Measurements from ENCODE around the gene UFD1. TPM values are rescaled to one million over a fixed set of nuclear protein-coding genes. Genes with fewer than 3 reads are reported as not detected.

The UFD1 gene
- total and polyA plus RNA-seq, 7 experiments from 2014 or later = 46.8 to 87.8 (median 71.8) TPM

DNA sequence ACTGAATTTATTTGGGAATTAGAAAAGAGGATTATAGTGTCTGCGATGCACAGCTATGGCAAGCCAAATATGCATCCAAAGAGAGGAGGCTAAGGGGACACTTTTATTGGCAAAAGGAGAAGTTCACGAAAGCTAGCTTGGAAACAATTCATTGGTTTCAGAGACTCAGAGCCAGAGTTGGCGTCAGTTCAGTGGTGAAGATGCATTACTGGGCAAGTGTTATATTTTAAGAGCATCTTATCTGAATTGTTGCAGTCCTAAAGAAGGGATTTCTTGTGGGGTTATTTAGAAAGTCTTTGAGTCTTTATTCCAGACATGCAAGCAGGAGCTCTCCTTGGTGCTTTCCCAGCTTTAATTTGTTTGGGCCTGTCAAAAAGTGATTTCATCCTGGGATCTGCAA, 30.2 kb upstream of the UFD1 start:
- POLR2A ChIA-PET = no interaction called here
- DNase-seq (no peak), ATAC-seq (no peak)
- H3K4me3 ChIP-seq (ENCODE audit: low read length) = no peak overlapping the region
- CTCF ChIA-PET = no interaction called here
- Mint-ChIP-seq H3K27me3 (no peaks in the 10 kb centered on the region), H3K4me3 (no peak overlapping the region), H3K27ac (no peak overlapping the region), H3K9me3 (peaks cover 0 to 10% (median 5%) of the 10 kb centered on the region in 11 donors), H3K4me1 (peaks cover 14 to 24% (median 18%) of the 10 kb centered on the region in 7 donors), H3K36me3 (peaks cover 0 to 23% (median 6%) of the 10 kb centered on the region in 5 donors)
- H3K27me3 ChIP-seq (ENCODE audit: control insufficient read depth in 2 of 2, insufficient read depth in 2 of 2, low read length in 2 of 2) = no peaks in the 10 kb centered on the region
- H3K9me3 ChIP-seq (ENCODE audit: control insufficient read depth in 2 of 3, low read length in 3 of 3) = no peaks in the 10 kb centered on the region
- H3K4me1 ChIP-seq (ENCODE audit: control insufficient read depth in 2 of 2, insufficient read depth in 2 of 2, low read length in 2 of 2) = peaks cover 0 to 16% of the 10 kb centered on the region in 2 donors
- H3K36me3 ChIP-seq (ENCODE audit: control insufficient read depth in 2 of 3, insufficient read depth in 3 of 3, low read length in 3 of 3) = no peaks in the 10 kb centered on the region
- no peak overlapping the region for H3K27ac ChIP-seq (ENCODE audit: low read depth, low read length)
- intact Hi-C loops (cut with micrococcal nuclease) = no loop called here

- H3K27me3 Mint-ChIP-seq = no peaks in the 10 kb centered on the region
- DNase-seq (no peak), ATAC-seq (no peak)
- intact Hi-C loops (cut with micrococcal nuclease) = no loop called here
- H3K9me3 ChIP-seq (ENCODE audit: control insufficient read depth in 2 of 3, low read length in 3 of 3) = no peaks in the 10 kb centered on the region
- no peaks in the 10 kb centered on the region for H3K27me3 ChIP-seq (ENCODE audit: control insufficient read depth in 2 of 2, insufficient read depth in 2 of 2, low read length in 2 of 2)
- POLR2A ChIA-PET = no interaction called here
- no peak overlapping the region for H3K4me3 Mint-ChIP-seq
- no peaks in the 10 kb centered on the region for H3K36me3 ChIP-seq (ENCODE audit: control insufficient read depth in 2 of 3, insufficient read depth in 3 of 3, low read length in 3 of 3)
- H3K27ac ChIP-seq (ENCODE audit: low read depth, low read length) = no peak overlapping the region
- H3K4me1 ChIP-seq (ENCODE audit: control insufficient read depth in 2 of 2, insufficient read depth in 2 of 2, low read length in 2 of 2) = peaks cover 0 to 16% of the 10 kb centered on the region in 2 donors
- no peak overlapping the region for H3K4me3 ChIP-seq (ENCODE audit: low read length)
- CTCF ChIA-PET = interaction anchor here (1.3 kb wide), 1 partner anchor 122 kb away, joined by 3 read pairs; no protein-coding TSS in a partner anchor
- H3K27ac Mint-ChIP-seq = no peak overlapping the region
- H3K4me1 Mint-ChIP-seq = peaks cover 14 to 24% (median 18%) of the 10 kb centered on the region in 7 donors
- peaks cover 0 to 14% (median 0%) of the 10 kb centered on the region in 5 donors for H3K36me3 Mint-ChIP-seq
- peaks cover 0 to under 1% (median 0%) of the 10 kb centered on the region in 11 donors for H3K9me3 Mint-ChIP-seq
These were observed 29.2 kb upstream of the UFD1 start for GRCh38 chr22:19508024-19508776.

DNA sequence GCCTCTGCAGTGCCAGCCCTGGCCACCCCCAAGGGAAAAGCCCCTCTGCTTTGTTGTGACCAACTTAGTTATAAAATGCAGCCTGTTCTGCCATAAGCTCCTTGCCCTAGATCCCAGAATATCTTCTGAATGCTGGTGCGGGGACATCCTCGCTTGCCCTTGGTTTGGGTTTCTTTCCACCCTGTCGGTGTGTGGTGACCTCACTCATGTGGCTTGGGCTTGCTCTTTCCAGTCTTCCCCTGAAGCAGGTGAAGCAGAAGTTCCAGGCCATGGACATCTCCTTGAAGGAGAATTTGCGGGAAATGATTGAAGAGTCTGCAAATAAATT, 28.5 kb upstream of the UFD1 start:
- no peak overlapping the region for H3K4me3 ChIP-seq (ENCODE audit: low read length)
- H3K4me1 ChIP-seq (ENCODE audit: control insufficient read depth in 2 of 2, insufficient read depth in 2 of 2, low read length in 2 of 2) = peaks cover 0 to 16% of the 10 kb centered on the region in 2 donors
- H3K27me3 Mint-ChIP-seq = no peaks in the 10 kb centered on the region
- POLR2A ChIA-PET = no interaction called here
- H3K36me3 ChIP-seq (ENCODE audit: control insufficient read depth in 2 of 3, insufficient read depth in 3 of 3, low read length in 3 of 3) = no peaks in the 10 kb centered on the region
- CTCF ChIA-PET = interaction anchor here (1.3 kb wide), 1 partner anchor 122 kb away, joined by 3 read pairs; no protein-coding TSS in a partner anchor
- H3K4me3 Mint-ChIP-seq = no peak overlapping the region
- intact Hi-C loops (cut with micrococcal nuclease) = no loop called here
- no peaks in the 10 kb centered on the region for H3K9me3 Mint-ChIP-seq
- H3K27ac ChIP-seq (ENCODE audit: low read depth, low read length) = no peak overlapping the region
- H3K27me3 ChIP-seq (ENCODE audit: control insufficient read depth in 2 of 2, insufficient read depth in 2 of 2, low read length in 2 of 2) = no peaks in the 10 kb centered on the region
- peaks cover 14 to 24% (median 18%) of the 10 kb centered on the region in 7 donors for H3K4me1 Mint-ChIP-seq
- ATAC-seq (no peak), DNase-seq (no peak)
- no peaks in the 10 kb centered on the region for H3K9me3 ChIP-seq (ENCODE audit: control insufficient read depth in 2 of 3, low read length in 3 of 3)
- H3K36me3 Mint-ChIP-seq = peaks cover 0 to 11% (median 0%) of the 10 kb centered on the region in 5 donors
- peak overlapping the region in 1 of 9 donors; percentile 43 for H3K27ac Mint-ChIP-seq

- peak overlapping the region in 5 of 9 donors; percentile 53 to 81 (median 62) for H3K27ac Mint-ChIP-seq
- no peaks in the 10 kb centered on the region for H3K9me3 Mint-ChIP-seq
- no peaks in the 10 kb centered on the region for H3K27me3 ChIP-seq (ENCODE audit: control insufficient read depth in 2 of 2, insufficient read depth in 2 of 2, low read length in 2 of 2)
- peaks cover 0 to 16% of the 10 kb centered on the region in 2 donors for H3K4me1 ChIP-seq (ENCODE audit: control insufficient read depth in 2 of 2, insufficient read depth in 2 of 2, low read length in 2 of 2)
- H3K4me3 ChIP-seq (ENCODE audit: low read length) = no peak overlapping the region
- intact Hi-C loops (cut with micrococcal nuclease) = no loop called here
- no peaks in the 10 kb centered on the region for H3K36me3 ChIP-seq (ENCODE audit: control insufficient read depth in 2 of 3, insufficient read depth in 3 of 3, low read length in 3 of 3)
- H3K4me3 Mint-ChIP-seq = peak overlapping the region in 1 of 10 donors; percentile 24
- ChIA-PET POLR2A (no interaction called here), CTCF (interaction anchor here (0.7 to 1.5 kb wide), 2 partner anchors 10 to 30 kb away, joined by 3 to 7 read pairs; no protein-coding TSS in a partner anchor)
- DNase-seq (no peak), ATAC-seq (no peak)
- H3K36me3 Mint-ChIP-seq = peaks cover 0 to 8% (median 0%) of the 10 kb centered on the region in 5 donors
- H3K27me3 Mint-ChIP-seq = no peaks in the 10 kb centered on the region
- H3K27ac ChIP-seq (ENCODE audit: low read depth, low read length) = no peak overlapping the region
- peaks cover 14 to 24% (median 18%) of the 10 kb centered on the region in 7 donors for H3K4me1 Mint-ChIP-seq
- no peaks in the 10 kb centered on the region for H3K9me3 ChIP-seq (ENCODE audit: control insufficient read depth in 2 of 3, low read length in 3 of 3)
These were observed 27.2 kb upstream of the UFD1 start for GRCh38 chr22:19506212-19506611.

GRCh38 chr22:19505735-19506126, 26.7 kb upstream of the UFD1 start:
- Mint-ChIP-seq H3K4me3 (peak overlapping the region in 8 of 10 donors; percentile 14 to 70 (median 46)), H3K27me3 (no peaks in the 10 kb centered on the region), H3K27ac (peak overlapping the region in 6 of 9 donors; percentile 10 to 81 (median 58)), H3K36me3 (peaks cover 0 to 4% (median 0%) of the 10 kb centered on the region in 5 donors), H3K9me3 (no peaks in the 10 kb centered on the region), H3K4me1 (peaks cover 14 to 24% (median 18%) of the 10 kb centered on the region in 7 donors)
- intact Hi-C loops (cut with micrococcal nuclease) = no loop called here
- POLR2A ChIA-PET = no interaction called here
- Histone ChIP-seq H3K4me1 (ENCODE audit: control insufficient read depth in 2 of 2, insufficient read depth in 2 of 2, low read length in 2 of 2) (peaks cover 0 to 16% of the 10 kb centered on the region in 2 donors), H3K4me3 (ENCODE audit: low read length) (no peak overlapping the region), H3K36me3 (ENCODE audit: control insufficient read depth in 2 of 3, insufficient read depth in 3 of 3, low read length in 3 of 3) (no peaks in the 10 kb centered on the region), H3K27ac (ENCODE audit: low read depth, low read length) (no peak overlapping the region), H3K9me3 (ENCODE audit: control insufficient read depth in 2 of 3, low read length in 3 of 3) (no peaks in the 10 kb centered on the region), H3K27me3 (ENCODE audit: control insufficient read depth in 2 of 2, insufficient read depth in 2 of 2, low read length in 2 of 2) (no peaks in the 10 kb centered on the region)
- ATAC-seq (no peak), DNase-seq (no peak)
- CTCF ChIA-PET = interaction anchor here (0.7 to 1.5 kb wide), 2 partner anchors 10 to 31 kb away, joined by 3 to 7 read pairs; no protein-coding TSS in a partner anchor

- POLR2A ChIA-PET = interaction anchor here (0.7 kb wide), 1 partner anchor 393 kb away, joined by 3 read pairs; no protein-coding TSS in a partner anchor
- no peak overlapping the region for H3K4me3 ChIP-seq (ENCODE audit: low read length)
- peak overlapping the region in 5 of 9 donors; percentile 10 to 81 (median 51) for H3K27ac Mint-ChIP-seq
These were observed 26.1 kb upstream of the UFD1 start for GRCh38 chr22:19504900-19505734.

More at GRCh38 chr22:19504900-19505734, 26.1 kb upstream of the UFD1 start:
- peaks cover 0 to 4% (median 0%) of the 10 kb centered on the region in 5 donors for H3K36me3 Mint-ChIP-seq
- Histone ChIP-seq H3K4me1 (ENCODE audit: control insufficient read depth in 2 of 2, insufficient read depth in 2 of 2, low read length in 2 of 2) (peaks cover 0 to 16% of the 10 kb centered on the region in 2 donors), H3K27ac (ENCODE audit: low read depth, low read length) (no peak overlapping the region), H3K9me3 (ENCODE audit: control insufficient read depth in 2 of 3, low read length in 3 of 3) (no peaks in the 10 kb centered on the region), H3K36me3 (ENCODE audit: control insufficient read depth in 2 of 3, insufficient read depth in 3 of 3, low read length in 3 of 3) (no peaks in the 10 kb centered on the region), H3K27me3 (ENCODE audit: control insufficient read depth in 2 of 2, insufficient read depth in 2 of 2, low read length in 2 of 2) (no peaks in the 10 kb centered on the region)
- CTCF ChIA-PET = interaction anchor here (1.5 kb wide), 1 partner anchor 9 kb away, joined by 7 read pairs; no protein-coding TSS in a partner anchor
- ATAC-seq (no peak), DNase-seq (peak in 3 of 9 donors; percentile 13 to 19 (median 16))
- intact Hi-C loops (cut with micrococcal nuclease) = no loop called here
- no peaks in the 10 kb centered on the region for H3K27me3 Mint-ChIP-seq
- H3K4me3 Mint-ChIP-seq = peak overlapping the region in 8 of 10 donors; percentile 14 to 70 (median 46)
- no peaks in the 10 kb centered on the region for H3K9me3 Mint-ChIP-seq
- peaks cover 14 to 24% (median 18%) of the 10 kb centered on the region in 7 donors for H3K4me1 Mint-ChIP-seq
